Stomach smooth muscle (tissue), 2 donors: ENCODE data around the gene OR2H2.

Source experiments
- H3K27ac ChIP-seq: one replicate; pipeline ENCODE4 v1.7.0; 2013; ENCODE audit warnings: mild to moderate bottlenecking, low read length, inconsistent platforms
- H3K27me3 ChIP-seq, 2 donors: one replicate each; pipeline ENCODE4 v1.7.0; 2013; ENCODE audit warnings: low read length in 2 of 2; ENCODE audit not compliant: insufficient read depth in 2 of 2, control insufficient read depth in 1 of 2
- H3K36me3 ChIP-seq, 2 donors: one replicate each; pipeline ENCODE4 v1.7.0; 2013; ENCODE audit warnings: low read length in 2 of 2; ENCODE audit not compliant: control insufficient read depth in 2 of 2, insufficient read depth in 2 of 2
- H3K4me1 ChIP-seq: one replicate; pipeline ENCODE4 v1.7.0; 2013; ENCODE audit warnings: low read length; ENCODE audit not compliant: control insufficient read depth, insufficient read depth
- H3K4me3 ChIP-seq, 2 donors: one replicate each; pipeline ENCODE4 v1.7.0; 2013; ENCODE audit warnings: low read length in 2 of 2
- H3K9ac ChIP-seq, 2 donors: one replicate each; pipeline ENCODE4 v1.7.0; 2013; ENCODE audit warnings: low read length in 2 of 2, mild to moderate bottlenecking in 1 of 2
- H3K9me3 ChIP-seq, 2 donors: one replicate each; pipeline ENCODE4 v1.7.0; 2013; ENCODE audit warnings: low read length in 2 of 2; ENCODE audit not compliant: control insufficient read depth in 2 of 2
- donor health status: healthy.
- donor health status: Pancreatic carcinoma.

Gene OR2H2

DNA sequence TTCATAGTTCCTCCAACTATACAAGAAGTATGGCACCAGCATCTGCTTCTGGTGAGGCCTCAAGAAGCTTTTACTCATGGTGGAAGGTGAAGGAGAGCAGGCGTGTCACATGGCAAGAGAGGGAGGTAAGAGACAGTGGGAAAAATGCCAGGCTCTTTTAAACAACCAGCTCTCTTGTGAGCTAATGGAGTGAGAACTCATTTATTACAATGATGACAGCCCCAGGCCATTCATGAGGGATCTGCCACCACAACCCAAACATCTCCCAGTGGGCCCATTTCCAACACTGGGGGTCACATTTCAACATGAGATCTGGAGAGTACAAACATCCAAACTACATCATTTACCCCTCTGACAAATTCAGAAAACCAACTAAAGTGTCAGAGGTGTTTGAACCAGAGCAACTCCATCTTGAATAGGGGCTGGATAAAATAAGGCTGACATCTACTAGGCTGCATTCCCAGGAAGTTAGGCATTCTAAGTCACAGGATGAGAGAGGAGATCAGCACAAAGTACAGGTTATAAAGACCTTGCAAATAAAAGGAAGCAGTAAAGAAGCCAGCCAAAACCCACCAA lies 23.2 kb upstream of the OR2H2 start:
- Histone ChIP-seq H3K9ac (no peak overlapping the region), H3K27me3 (peaks cover 0 to 4% of the 10 kb centered on the region in 2 donors), H3K4me3 (no peak overlapping the region), H3K36me3 (no peaks in the 10 kb centered on the region), H3K27ac (no peak overlapping the region), H3K9me3 (no peaks in the 10 kb centered on the region), H3K4me1 (no peaks in the 10 kb centered on the region)

DNA sequence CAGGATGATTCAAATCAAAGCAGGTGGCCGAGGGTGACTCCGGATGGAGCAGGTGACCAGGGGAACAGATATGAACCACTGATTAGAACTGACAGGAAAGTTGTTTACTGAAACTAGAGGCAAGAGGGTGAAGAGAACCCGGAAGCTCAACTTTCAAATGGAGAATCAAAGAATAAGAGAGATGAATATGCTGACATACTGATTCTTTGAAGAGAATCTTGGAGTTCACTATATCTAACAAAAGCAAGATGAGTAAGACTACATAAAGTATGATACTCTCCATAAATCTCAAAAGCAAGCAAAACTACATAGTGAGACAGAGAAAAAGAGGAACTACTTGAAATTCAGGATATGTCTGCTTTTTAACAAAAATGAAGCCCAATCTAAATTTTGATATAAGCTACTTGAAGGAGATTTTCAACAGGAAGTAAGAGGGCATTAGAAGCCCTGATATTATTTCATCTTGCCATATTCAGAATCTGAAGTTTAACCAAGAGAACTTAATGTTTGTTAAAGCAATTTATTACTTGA lies 21.4 kb upstream of the OR2H2 start:
- H3K27ac ChIP-seq: no peak overlapping the region
- H3K4me3 ChIP-seq: no peak overlapping the region
- H3K36me3 ChIP-seq: no peaks in the 10 kb centered on the region
- no peaks in the 10 kb centered on the region for H3K4me1 ChIP-seq
- H3K27me3 ChIP-seq: no peaks in the 10 kb centered on the region
- H3K9ac ChIP-seq: no peak overlapping the region
- no peaks in the 10 kb centered on the region for H3K9me3 ChIP-seq

DNA sequence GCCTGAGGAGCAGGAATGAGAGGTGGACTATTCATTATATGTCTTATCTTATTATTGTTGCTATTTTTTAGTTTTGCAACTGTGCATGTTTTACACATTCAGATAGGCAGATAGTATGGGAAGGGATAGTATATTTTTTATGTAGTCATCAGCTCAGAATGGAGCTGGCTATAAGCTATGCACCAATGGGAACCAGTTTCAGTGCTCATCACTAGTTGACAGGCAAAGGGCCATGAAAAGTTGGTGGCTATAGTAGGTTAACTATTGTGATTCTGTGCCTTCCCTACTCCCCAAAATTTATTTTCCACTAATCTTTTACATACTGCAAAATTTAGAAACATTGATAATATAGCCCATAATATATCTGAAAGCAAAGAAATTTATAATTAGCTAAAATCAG lies 20.0 kb upstream of the OR2H2 start:
- no peak overlapping the region for H3K9ac ChIP-seq
- no peaks in the 10 kb centered on the region for H3K4me1 ChIP-seq
- H3K9me3 ChIP-seq: no peaks in the 10 kb centered on the region
- H3K36me3 ChIP-seq: no peaks in the 10 kb centered on the region
- no peaks in the 10 kb centered on the region for H3K27me3 ChIP-seq
- no peak overlapping the region for H3K27ac ChIP-seq
- H3K4me3 ChIP-seq: no peak overlapping the region

DNA sequence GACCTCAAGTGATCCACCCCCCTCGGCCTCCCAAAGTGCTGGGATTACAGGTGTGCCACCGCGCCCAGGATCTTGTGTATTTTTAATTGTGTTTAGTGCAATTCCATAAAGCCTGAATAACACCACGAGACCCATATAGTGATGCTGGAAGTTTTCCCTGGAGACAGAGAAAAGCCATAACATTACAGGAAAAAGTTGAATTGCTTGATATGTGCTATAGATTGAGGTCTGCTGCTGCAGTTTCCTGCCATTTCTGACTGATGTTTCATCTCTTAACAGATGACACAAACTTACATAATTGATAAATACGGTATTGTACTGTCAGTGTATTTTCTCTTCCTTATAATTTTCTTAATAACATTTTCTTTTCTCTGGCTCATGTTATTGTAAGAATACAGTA lies 18.1 kb upstream of the OR2H2 start:
- Histone ChIP-seq H3K9me3 (no peaks in the 10 kb centered on the region), H3K36me3 (no peaks in the 10 kb centered on the region), H3K4me3 (no peak overlapping the region), H3K27me3 (peaks cover 0 to under 1% of the 10 kb centered on the region in 2 donors), H3K9ac (no peak overlapping the region), H3K27ac (no peak overlapping the region), H3K4me1 (no peaks in the 10 kb centered on the region)

DNA sequence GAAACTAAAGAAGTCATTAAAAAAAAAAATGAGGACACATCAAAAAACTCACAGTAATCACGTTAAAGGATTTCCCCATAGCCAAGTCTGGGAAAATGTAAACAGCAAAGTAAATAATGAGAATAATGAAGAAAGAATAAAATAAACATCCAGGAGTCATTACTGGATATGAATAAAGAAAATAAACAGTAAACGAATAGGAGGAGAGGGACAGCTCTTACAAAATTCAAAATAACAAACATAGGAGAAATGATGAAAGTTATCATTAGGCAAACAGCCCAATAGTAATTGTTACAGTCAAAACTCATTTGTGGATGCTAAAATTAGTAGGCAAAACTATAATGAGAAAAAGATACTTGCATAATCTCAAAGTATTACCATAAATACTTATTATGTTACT lies 17.4 kb upstream of the OR2H2 start:
- H3K36me3 ChIP-seq: no peaks in the 10 kb centered on the region
- H3K9me3 ChIP-seq: no peaks in the 10 kb centered on the region
- no peak overlapping the region for H3K9ac ChIP-seq
- H3K4me1 ChIP-seq: no peaks in the 10 kb centered on the region
- peaks cover 0 to 2% of the 10 kb centered on the region in 2 donors for H3K27me3 ChIP-seq
- H3K27ac ChIP-seq: no peak overlapping the region
- no peak overlapping the region for H3K4me3 ChIP-seq

DNA sequence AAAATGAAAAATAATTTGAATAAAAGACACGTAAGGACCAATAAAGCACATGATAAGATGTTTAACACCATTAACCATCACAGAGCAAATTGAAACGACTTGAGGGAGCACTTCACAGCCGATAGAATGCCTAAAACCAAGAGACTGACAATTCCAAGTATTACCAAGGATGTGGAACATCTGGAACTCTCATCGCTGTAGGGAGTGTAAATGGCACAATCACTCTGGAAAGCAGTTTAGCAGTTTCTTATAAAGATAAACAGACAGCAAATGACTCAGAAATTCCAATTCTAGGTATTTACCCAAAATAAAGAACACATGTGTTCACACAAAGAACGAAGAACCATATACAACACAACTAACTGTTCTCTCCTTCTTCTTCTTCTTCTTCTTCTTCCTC lies 16.9 kb upstream of the OR2H2 start:
- Histone ChIP-seq H3K4me3 (no peak overlapping the region), H3K27ac (no peak overlapping the region), H3K36me3 (no peaks in the 10 kb centered on the region), H3K27me3 (peaks cover 0 to 2% of the 10 kb centered on the region in 2 donors), H3K4me1 (no peaks in the 10 kb centered on the region), H3K9me3 (no peaks in the 10 kb centered on the region), H3K9ac (no peak overlapping the region)

DNA sequence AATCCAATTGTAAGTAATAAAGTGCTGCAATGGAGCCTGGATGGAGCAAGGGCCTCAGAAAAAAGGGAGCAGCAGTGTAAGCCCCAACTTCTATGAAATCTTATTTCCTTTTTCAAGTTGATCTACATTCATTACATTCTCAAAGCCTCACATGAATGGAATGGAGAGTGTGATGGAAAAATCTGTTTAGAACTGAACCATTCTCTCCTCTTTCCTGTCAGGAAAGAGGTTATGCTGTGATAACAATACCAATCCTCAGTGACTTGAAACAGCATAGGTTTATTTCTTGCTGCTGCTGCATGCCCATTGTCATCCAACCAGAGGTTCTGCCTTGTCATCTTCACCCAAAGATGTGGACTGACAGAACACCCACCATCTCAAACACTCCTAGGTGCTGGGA lies 8.9 kb upstream of the OR2H2 start:
- Histone ChIP-seq H3K36me3 (no peaks in the 10 kb centered on the region), H3K27me3 (peaks cover 6 to 12% of the 10 kb centered on the region in 2 donors), H3K9me3 (no peaks in the 10 kb centered on the region), H3K4me1 (no peaks in the 10 kb centered on the region), H3K27ac (no peak overlapping the region), H3K9ac (no peak overlapping the region), H3K4me3 (no peak overlapping the region)

DNA sequence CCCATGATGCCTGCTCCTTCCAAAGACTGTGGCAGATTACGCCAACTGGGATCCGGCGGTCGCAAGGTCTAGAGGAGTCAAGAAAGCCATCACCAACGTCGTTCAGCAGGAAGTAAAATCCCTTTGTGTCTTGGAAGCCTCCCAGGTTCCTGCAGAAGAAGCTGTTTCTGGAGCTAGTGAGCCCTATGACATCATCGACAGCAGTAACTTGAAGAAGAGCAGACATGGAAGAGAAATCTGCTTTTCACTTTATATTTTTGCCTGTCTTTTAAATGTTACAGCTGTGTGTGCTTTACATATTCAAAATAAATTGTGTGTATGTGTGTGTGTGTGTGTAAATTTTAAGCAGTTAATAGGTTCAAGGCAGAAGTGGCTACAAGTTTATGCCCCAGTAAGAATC lies 7.4 kb upstream of the OR2H2 start:
- Histone ChIP-seq H3K4me1 (no peaks in the 10 kb centered on the region), H3K9me3 (no peaks in the 10 kb centered on the region), H3K9ac (no peak overlapping the region), H3K27me3 (peaks cover 4 to 12% of the 10 kb centered on the region in 2 donors), H3K4me3 (no peak overlapping the region), H3K27ac (no peak overlapping the region), H3K36me3 (no peaks in the 10 kb centered on the region)

DNA sequence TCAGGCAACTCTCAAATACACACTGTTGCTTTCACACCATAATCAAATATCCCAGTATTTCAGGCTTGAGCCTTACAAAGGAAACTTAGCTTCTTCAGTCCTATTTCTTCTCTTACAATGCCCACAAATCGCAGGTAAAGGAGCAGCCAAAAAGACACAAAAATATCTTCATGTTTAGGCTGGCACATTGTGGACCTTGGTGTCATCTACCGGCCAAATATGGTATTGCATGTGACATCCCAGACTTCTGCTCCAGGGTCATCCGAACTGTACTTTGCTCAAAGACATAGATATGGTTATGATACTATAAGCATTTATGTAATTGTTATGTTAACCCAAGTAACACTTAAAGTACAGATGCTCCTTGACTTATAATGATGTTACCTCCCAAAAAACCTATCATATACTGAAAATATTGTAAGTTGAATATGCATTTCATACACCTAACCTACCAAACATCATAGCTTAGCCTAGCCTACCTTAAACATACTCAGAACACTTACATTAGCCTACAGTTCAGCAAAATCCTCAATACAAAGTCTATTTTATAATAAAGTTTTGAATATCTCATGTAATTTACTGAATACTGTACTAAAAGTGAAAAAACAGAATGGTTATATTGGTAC lies 4.6 kb downstream of the OR2H2 start:
- Histone ChIP-seq H3K4me1 (peaks cover 7% of the 10 kb centered on the region), H3K27me3 (peaks cover 0 to 2% of the 10 kb centered on the region in 2 donors), H3K9me3 (no peaks in the 10 kb centered on the region), H3K4me3 (no peak overlapping the region), H3K36me3 (no peaks in the 10 kb centered on the region), H3K9ac (no peak overlapping the region), H3K27ac (no peak overlapping the region)

DNA sequence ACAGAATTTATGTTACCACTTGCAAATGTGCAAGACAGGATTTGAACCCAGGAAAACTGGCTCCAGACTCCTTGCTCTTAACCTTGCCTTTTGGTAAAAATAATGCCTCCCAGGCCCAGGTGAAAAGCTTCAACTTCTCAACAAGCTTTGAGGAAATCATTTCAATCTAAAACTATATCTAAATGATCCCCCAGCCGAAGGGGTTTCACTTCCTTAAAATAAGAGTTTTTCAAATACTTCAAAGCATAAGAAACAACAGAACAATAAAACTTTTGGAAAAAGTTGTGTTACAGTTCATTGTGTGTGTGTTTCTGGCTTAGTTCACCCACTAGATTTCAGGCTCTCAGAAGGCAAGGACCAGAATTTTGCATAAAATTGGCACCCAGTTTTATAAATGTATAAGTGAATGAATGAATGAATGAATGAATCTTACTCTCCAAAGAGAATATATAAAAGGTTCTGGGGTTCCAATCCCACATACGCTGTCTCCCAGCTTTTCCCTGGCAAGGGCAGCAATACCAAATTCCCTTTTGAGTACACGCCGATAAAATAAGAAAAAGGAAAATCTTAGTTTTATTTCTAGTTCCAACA lies 5.4 kb downstream of the OR2H2 start:
- no peak overlapping the region for H3K4me3 ChIP-seq
- H3K36me3 ChIP-seq: no peaks in the 10 kb centered on the region
- no peaks in the 10 kb centered on the region for H3K9me3 ChIP-seq
- peaks cover 0 to 2% of the 10 kb centered on the region in 2 donors for H3K27me3 ChIP-seq
- H3K4me1 ChIP-seq: peaks cover 7% of the 10 kb centered on the region
- no peak overlapping the region for H3K9ac ChIP-seq
- H3K27ac ChIP-seq: no peak overlapping the region

DNA sequence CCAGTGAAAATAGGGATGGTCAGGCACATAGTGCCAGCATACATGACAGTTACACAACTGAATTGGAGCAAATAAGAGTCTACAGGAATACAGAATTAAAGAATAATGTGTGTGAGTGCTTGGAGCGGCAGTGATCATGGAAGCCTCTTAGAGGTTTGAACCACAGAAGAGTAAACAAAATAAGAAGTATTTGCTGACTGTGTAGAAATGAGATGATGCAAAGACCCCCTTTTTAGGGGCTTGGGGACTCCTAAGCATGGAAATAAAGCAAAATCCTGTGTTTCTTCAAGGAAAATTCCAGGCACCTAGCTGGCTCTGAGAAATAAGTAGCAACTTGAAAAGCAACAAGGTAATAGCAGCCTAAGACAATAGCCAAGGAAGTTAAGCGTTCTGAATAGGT lies 6.8 kb downstream of the OR2H2 start:
- H3K27ac ChIP-seq: no peak overlapping the region
- peaks cover 7% of the 10 kb centered on the region for H3K4me1 ChIP-seq
- H3K36me3 ChIP-seq: no peaks in the 10 kb centered on the region
- H3K9ac ChIP-seq: no peak overlapping the region
- H3K9me3 ChIP-seq: no peaks in the 10 kb centered on the region
- H3K4me3 ChIP-seq: no peak overlapping the region
- H3K27me3 ChIP-seq: peaks cover 0 to 2% of the 10 kb centered on the region in 2 donors
